Measurements from ENCODE around the gene ATP7B.

ATP7B gene

GRCh38 chr13:52009946-52010345 lies 1.3 kb downstream of the ATP7B start:
- no peak for TF ChIP-seq CTCF (IDR thresholded peaks at IDR 0.05; ENCODE audit: insufficient read depth, low read depth, low read length, missing control alignments)
- no peak for DNase-seq (ENCODE audit: low read depth)
- H3K4me3 ChIP-seq (ENCODE audit: low read depth, low read length): no peak overlapping the region

GRCh38 chr13:52006523-52007245 lies 4.6 kb downstream of the ATP7B start:
- H3K4me3 ChIP-seq (ENCODE audit: low read depth, low read length): no peak overlapping the region
- no peak for TF ChIP-seq CTCF (IDR thresholded peaks at IDR 0.05; ENCODE audit: insufficient read depth, low read depth, low read length, missing control alignments)
- DNase-seq (ENCODE audit: low read depth): no peak

- no peak overlapping the region for H3K4me3 ChIP-seq (ENCODE audit: low read depth, low read length)
- TF ChIP-seq CTCF (IDR thresholded peaks at IDR 0.05; ENCODE audit: insufficient read depth, low read depth, low read length, missing control alignments): no peak
- no peak for DNase-seq (ENCODE audit: low read depth)
Measured at GRCh38 chr13:52005841-52006522, 5.3 kb downstream of the ATP7B start.

- no peak overlapping the region for H3K4me3 ChIP-seq (ENCODE audit: low read depth, low read length)
- DNase-seq (ENCODE audit: low read depth): no peak
- TF ChIP-seq CTCF (IDR thresholded peaks at IDR 0.05; ENCODE audit: insufficient read depth, low read depth, low read length, missing control alignments): no peak
Measured at GRCh38 chr13:52004511-52005170, 6.6 kb downstream of the ATP7B start.

GRCh38 chr13:52003541-52003940 lies 7.7 kb downstream of the ATP7B start:
- no peak overlapping the region for H3K4me3 ChIP-seq (ENCODE audit: low read depth, low read length)
- no peak for TF ChIP-seq CTCF (IDR thresholded peaks at IDR 0.05; ENCODE audit: insufficient read depth, low read depth, low read length, missing control alignments)
- no peak for DNase-seq (ENCODE audit: low read depth)

GRCh38 chr13:52002361-52002760 lies 8.9 kb downstream of the ATP7B start:
- H3K4me3 ChIP-seq (ENCODE audit: low read depth, low read length): no peak overlapping the region
- no peak for TF ChIP-seq CTCF (IDR thresholded peaks at IDR 0.05; ENCODE audit: insufficient read depth, low read depth, low read length, missing control alignments)
- DNase-seq (ENCODE audit: low read depth): no peak

Data from GM12865 (cell line).